ENCODE data around the gene PRIMPOL. TPM values are rescaled to one million over a fixed set of nuclear protein-coding genes. Genes with fewer than 3 reads are reported as not detected.

Gene PRIMPOL
- total and polyA plus RNA-seq, 9 of the 15 experiments (the other 6 are each of a cell fraction or from before 2014, with no cell fraction given), result 11.0 to 32.0 (median 16.1) TPM

GRCh38 chr4:184733654-184734524 lies 84.4 kb downstream of the PRIMPOL start, which contains the start of gene CENPU (continued):
- TF ChIP-seq DMBX1 (CRISPR knock-in tag; IDR thresholded peaks at IDR 0.05; ENCODE audit: borderline replicate concordance) (no peak), MITF (IDR thresholded peaks at IDR 0.05) (peak; percentile 22; the same call in 1 of the 2 replicates), TEAD1 (CRISPR knock-in tag; IDR thresholded peaks at IDR 0.05) (peak; percentile 87 to 96), HCFC1 (IDR thresholded peaks at IDR 0.05; ENCODE audit: low read depth, low read length) (peak; percentile 74), TCF15 (CRISPR knock-in tag; IDR thresholded peaks at IDR 0.05) (no peak), NFIC (IDR thresholded peaks at IDR 0.05) (peak; percentile 77), HNRNPUL1 (IDR thresholded peaks at IDR 0.05; ENCODE audit: low read length) (no peak), RFX7 (CRISPR knock-in tag; IDR thresholded peaks at IDR 0.05) (no peak), PREB (CRISPR knock-in tag; IDR thresholded peaks at IDR 0.05) (no peak), NBN (IDR thresholded peaks at IDR 0.05; ENCODE audit: low read depth) (peak; percentile 93; the same call in 1 of the 2 replicates), ILK (tag; IDR thresholded peaks at IDR 0.05; ENCODE audit: borderline replicate concordance, low read depth) (no peak), RERE (CRISPR knock-in tag; IDR thresholded peaks at IDR 0.05; ENCODE audit: borderline replicate concordance) (no peak), ZNF561 (CRISPR knock-in tag; conservative IDR thresholded peaks at IDR 0.05) (no peak), ELF4 (CRISPR knock-in tag; IDR thresholded peaks at IDR 0.05) (peak; percentile 65; the same call in 1 of the 2 replicates), NCOA1 (IDR thresholded peaks at IDR 0.05; ENCODE audit: low read depth) (peak; percentile 58; the same call in 1 of the 2 replicates), ZNF263 (CRISPR knock-in tag; IDR thresholded peaks at IDR 0.05; ENCODE audit: borderline replicate concordance) (peak; percentile 79), ZBTB8A (IDR thresholded peaks at IDR 0.05; ENCODE audit: partially characterized antibody) (no peak)
- TF ChIP-seq, protein P1, sequence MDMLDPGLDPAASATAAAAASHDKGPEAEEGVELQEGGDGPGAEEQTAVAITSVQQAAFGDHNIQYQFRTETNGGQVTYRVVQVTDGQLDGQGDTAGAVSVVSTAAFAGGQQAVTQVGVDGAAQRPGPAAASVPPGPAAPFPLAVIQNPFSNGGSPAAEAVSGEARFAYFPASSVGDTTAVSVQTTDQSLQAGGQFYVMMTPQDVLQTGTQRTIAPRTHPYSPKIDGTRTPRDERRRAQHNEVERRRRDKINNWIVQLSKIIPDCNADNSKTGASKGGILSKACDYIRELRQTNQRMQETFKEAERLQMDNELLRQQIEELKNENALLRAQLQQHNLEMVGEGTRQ (CRISPR knock-in tag; IDR thresholded peaks at IDR 0.05), result peak; percentile 84

Measured in K562 (cell line).